GM13977 (cell line): ENCODE data around the gene LAMA5.
"Not testable (repeated sequence)": the region's sequence is repeated elsewhere in the genome, so short reads cannot be mapped to it uniquely, and the experiment has no call there.

ENCODE experiments used
- DNase-seq: peaks from one replicate; pipeline ENCODE4 v3.0.0; 2012; ENCODE audit warnings: low spot score
- in situ Hi-C: fragments of 300-500 bp; cut with MboI; formaldehyde crosslinking; loops from one replicate; pipeline ENCODE4 v1.12.0; 2022; ENCODE audit warnings: low sequenced_read_pairs, low pct_unique_long_range_greater_than_20kb, mixed read lengths, inconsistent platforms; ENCODE audit not compliant: unreplicated experiment
- TF ChIP-seq, protein P1 (sequence below): IDR thresholded peaks from 2 replicates; pipeline ENCODE4 v1.5.1; 2012; ENCODE audit warnings: mild to moderate bottlenecking, control low read depth; ENCODE audit not compliant: insufficient read depth; ENCODE audit errors: extremely low read depth, missing control alignments

Gene LAMA5

GRCh38 chr20:62378215-62378614, 11.1 kb upstream of the LAMA5 start:
- in situ Hi-C loops = no loop called here
- no peak for DNase-seq
- TF ChIP-seq, protein P1, sequence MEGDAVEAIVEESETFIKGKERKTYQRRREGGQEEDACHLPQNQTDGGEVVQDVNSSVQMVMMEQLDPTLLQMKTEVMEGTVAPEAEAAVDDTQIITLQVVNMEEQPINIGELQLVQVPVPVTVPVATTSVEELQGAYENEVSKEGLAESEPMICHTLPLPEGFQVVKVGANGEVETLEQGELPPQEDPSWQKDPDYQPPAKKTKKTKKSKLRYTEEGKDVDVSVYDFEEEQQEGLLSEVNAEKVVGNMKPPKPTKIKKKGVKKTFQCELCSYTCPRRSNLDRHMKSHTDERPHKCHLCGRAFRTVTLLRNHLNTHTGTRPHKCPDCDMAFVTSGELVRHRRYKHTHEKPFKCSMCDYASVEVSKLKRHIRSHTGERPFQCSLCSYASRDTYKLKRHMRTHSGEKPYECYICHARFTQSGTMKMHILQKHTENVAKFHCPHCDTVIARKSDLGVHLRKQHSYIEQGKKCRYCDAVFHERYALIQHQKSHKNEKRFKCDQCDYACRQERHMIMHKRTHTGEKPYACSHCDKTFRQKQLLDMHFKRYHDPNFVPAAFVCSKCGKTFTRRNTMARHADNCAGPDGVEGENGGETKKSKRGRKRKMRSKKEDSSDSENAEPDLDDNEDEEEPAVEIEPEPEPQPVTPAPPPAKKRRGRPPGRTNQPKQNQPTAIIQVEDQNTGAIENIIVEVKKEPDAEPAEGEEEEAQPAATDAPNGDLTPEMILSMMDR = no peak

DNA sequence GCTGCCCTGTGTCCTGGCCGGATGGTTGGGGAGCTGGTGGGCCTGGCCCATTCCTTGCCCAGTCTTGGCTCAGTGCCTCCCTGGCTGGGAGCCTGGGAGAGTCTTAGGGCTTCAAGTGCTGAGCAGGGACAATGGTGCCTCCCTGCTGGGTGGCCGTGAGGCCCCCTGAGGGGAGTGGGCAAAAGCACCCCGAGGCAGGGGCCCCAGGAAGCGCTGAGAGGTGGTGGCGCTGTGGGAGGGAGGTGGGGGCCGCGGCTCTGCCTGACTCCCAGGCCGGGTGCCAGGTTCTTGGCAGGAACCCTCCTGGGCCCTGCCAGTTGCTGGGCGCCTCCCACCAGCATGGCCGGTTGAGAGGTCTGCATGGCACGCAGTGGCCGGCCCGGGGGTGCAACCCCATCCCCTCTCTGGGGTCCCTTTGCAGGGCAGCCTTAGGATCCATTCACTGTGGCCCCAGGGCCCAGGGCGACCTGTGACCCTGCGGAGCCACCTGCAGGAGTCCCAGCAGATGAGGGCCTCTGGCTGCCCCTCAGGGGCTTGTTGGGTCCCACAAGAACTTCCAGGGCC, 10.6 kb upstream of the LAMA5 start:
- TF ChIP-seq, protein P1 = no peak
- DNase-seq = no peak
- in situ Hi-C loops = no loop called here

GRCh38 chr20:62377064-62377461, 10.0 kb upstream of the LAMA5 start:
- in situ Hi-C loops = no loop called here
- TF ChIP-seq, protein P1 = no peak
- DNase-seq = no peak

GRCh38 chr20:62376112-62377063, 9.3 kb upstream of the LAMA5 start:
- no peak for DNase-seq
- TF ChIP-seq, protein P1 = no peak
- in situ Hi-C loops = no loop called here

DNA sequence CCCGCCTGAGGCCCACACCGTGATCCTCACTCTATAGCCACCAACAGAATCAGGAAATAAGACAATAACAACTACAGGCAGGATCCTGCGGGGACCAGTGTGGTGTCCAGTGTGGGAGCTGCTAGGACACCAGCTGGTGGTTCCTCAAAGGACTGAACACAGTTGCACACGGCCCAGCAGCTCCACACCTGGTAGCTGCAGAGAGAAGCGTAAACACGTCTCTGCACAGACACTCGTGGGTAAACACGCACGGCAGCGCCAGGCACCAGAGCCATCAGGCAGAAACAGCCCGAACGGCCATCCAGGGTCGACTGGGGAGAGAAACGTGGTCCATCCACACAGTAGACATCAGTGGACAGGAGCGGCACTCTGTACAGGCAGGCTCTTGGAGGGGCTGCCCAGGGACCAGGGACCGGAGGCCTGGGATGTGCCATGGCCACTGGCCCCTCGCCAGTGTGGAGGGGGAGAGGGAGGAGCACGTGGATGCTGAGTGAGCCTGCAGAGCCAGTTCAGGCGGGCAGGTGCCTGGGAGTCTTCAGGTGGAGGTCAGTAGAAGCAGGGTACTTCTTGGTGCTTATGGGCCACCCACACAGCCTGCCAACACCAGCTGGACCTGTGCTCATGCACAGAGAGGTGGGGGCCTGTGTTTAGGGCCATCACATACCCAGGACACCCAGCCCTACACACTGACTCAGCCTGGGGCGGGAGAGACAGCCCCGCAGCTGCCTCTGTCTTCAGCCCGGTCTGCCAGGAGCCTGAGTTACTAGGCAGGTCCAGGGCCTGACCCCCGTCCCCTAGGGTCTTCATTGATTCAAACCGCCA, 7.4 kb upstream of the LAMA5 start:
- in situ Hi-C loops = no loop called here
- TF ChIP-seq, protein P1 = no peak
- DNase-seq = no peak

- in situ Hi-C loops, DNase-seq: not testable (repeated sequence)
Observed at GRCh38 chr20:62373631-62374179, 6.6 kb upstream of the LAMA5 start.
